SK-N-SH (cell line): Measurements from ENCODE around the gene NGF. TPM values are rescaled to one million over a fixed set of nuclear protein-coding genes. Genes with fewer than 3 reads are reported as not detected.
"Not testable (repeated sequence)": the region's sequence is repeated elsewhere in the genome, so short reads cannot be mapped to it uniquely, and the experiment has no call there.

ENCODE experiments used
- CTCF ChIA-PET: fragments of 300-600, 350-600 bp; formaldehyde crosslinking; extraction: SDS; loops from one replicate; lab custom pipeline; 2021; lab: Yijun Ruan, JAX
- POLR2A ChIA-PET: fragments of 350-600 bp; sonication (Branson Sonifier 250); formaldehyde crosslinking; extraction: SDS; loops from one replicate; lab custom pipeline; 2020; ENCODE audit warnings: antibody characterized with exemption, inconsistent platforms; lab: Yijun Ruan, JAX
- DNase-seq: peaks from one replicate; pipeline ENCODE4 v3.0.0; 2012
- H2AFZ ChIP-seq: fragments of 200-600 bp; sonication (generic); 2 replicates; pipeline ENCODE4 v1.8.1; 2016; ENCODE audit warnings: antibody characterized with exemption, mild to moderate bottlenecking, low read depth
- H3F3A ChIP-seq: fragments of 200-600 bp; sonication (generic); replicated peaks from 2 replicates; pipeline ENCODE3; 2016; ENCODE audit warnings: antibody characterized with exemption, mild to moderate bottlenecking; ENCODE audit not compliant: insufficient read depth
- H3K27ac ChIP-seq, 2 experiments: fragments of 200-500 bp in 1 of 2; fragments of 200-600 bp in 1 of 2; sonication (Bioruptor generic) in 1 of 2; sonication (generic), shearing (Covaris generic) in 1 of 2; 2 replicates each; pipeline versions ENCODE4 v1.5.1 to v1.6.1; 2014 to 2016; ENCODE audit warnings: low read depth in 2 of 2, inconsistent platforms in 1 of 2, low read length in 1 of 2, mild to moderate bottlenecking in 1 of 2, mixed read lengths in 1 of 2
- H3K27me3 ChIP-seq: fragments of 200-600 bp; sonication (generic), shearing (Covaris generic); 2 replicates; pipeline ENCODE4 v1.6.1; 2016; ENCODE audit warnings: mixed run types; ENCODE audit not compliant: insufficient read depth
- H3K36me3 ChIP-seq, 2 experiments: fragments of 200-500 bp in 1 of 2; fragments of 200-600 bp in 1 of 2; sonication (Bioruptor generic) in 1 of 2; sonication (generic) in 1 of 2; replicated peaks in 1 of 2; 2 replicates each; pipeline versions ENCODE3 to v1.5.1; 2014 to 2016; ENCODE audit warnings: low read length in 1 of 2, mild to moderate bottlenecking in 1 of 2; ENCODE audit not compliant: insufficient read depth in 2 of 2, control insufficient read depth in 1 of 2
- H3K4me1 ChIP-seq, 2 experiments: fragments of 200-500 bp in 1 of 2; fragments of 200-600 bp in 1 of 2; sonication (Bioruptor generic) in 1 of 2; sonication (generic), shearing (Covaris generic) in 1 of 2; 2 replicates each; pipeline versions ENCODE4 v1.5.1 to v1.6.1; 2014 to 2016; ENCODE audit warnings: low read depth in 1 of 2, low read length in 1 of 2, mixed run types in 1 of 2; ENCODE audit not compliant: insufficient read depth in 2 of 2, control insufficient read depth in 1 of 2
- H3K4me2 ChIP-seq: fragments of 200-600 bp; sonication (generic), shearing (Covaris generic); 2 replicates; pipeline ENCODE4 v1.6.1; 2017; ENCODE audit warnings: mixed run types
- H3K4me3 ChIP-seq, 2 experiments: fragments of 200-500 bp in 1 of 2; fragments of 200-600 bp in 1 of 2; sonication (Bioruptor generic) in 1 of 2; sonication (generic), shearing (Covaris generic) in 1 of 2; 2 replicates each; pipeline versions ENCODE4 v1.5.1 to v1.8.1; 2014 to 2016; ENCODE audit warnings: low read depth in 2 of 2, inconsistent platforms in 1 of 2, low read length in 1 of 2, mild to moderate bottlenecking in 1 of 2, mixed read lengths in 1 of 2, moderate library complexity in 1 of 2
- H3K79me2 ChIP-seq: fragments of 200-600 bp; sonication (generic); 2 replicates; pipeline ENCODE4 v1.8.1; 2017; ENCODE audit warnings: mild to moderate bottlenecking; ENCODE audit not compliant: insufficient read depth
- H3K9ac ChIP-seq: fragments of 200-600 bp; sonication (generic); 2 replicates; pipeline ENCODE4 v1.6.1; 2017; ENCODE audit warnings: mixed run types
- H3K9me2 ChIP-seq: fragments of 200-600 bp; sonication (generic); 2 replicates; pipeline ENCODE4 v1.6.1; 2017; ENCODE audit warnings: mixed run types
- H3K9me3 ChIP-seq: fragments of 200-600 bp; sonication (generic); 2 replicates; pipeline ENCODE4 v1.6.1; 2017; ENCODE audit warnings: mixed run types, mild to moderate bottlenecking, moderate library complexity
- H4K20me1 ChIP-seq: fragments of 200-600 bp; sonication (generic); 2 replicates; pipeline ENCODE4 v1.6.1; 2017; ENCODE audit warnings: mild to moderate bottlenecking, mixed run types; ENCODE audit not compliant: insufficient read depth
- ELF1 ChIP-seq: IDR thresholded peaks from 2 replicates; pipeline ENCODE4 v1.4.0; 2012
- EP300 ChIP-seq, 2 experiments: IDR thresholded peaks; 2 replicates each; pipeline versions ENCODE4 v1.4.0 to v1.6.1; 2012; ENCODE audit warnings: borderline replicate concordance in 1 of 2, low read depth in 1 of 2, low read length in 1 of 2
- EZH2phosphoT487 ChIP-seq: fragments of 200-600 bp; sonication (generic); IDR thresholded peaks from 2 replicates; pipeline ENCODE4 v1.6.1; 2017; ENCODE audit warnings: low read depth, mixed run types, mild to moderate bottlenecking, antibody characterized with exemption, moderate library complexity, borderline replicate concordance
- FOSL2 ChIP-seq: IDR thresholded peaks from 2 replicates; pipeline ENCODE4 v1.4.0; 2012; ENCODE audit warnings: low read depth, mild to moderate bottlenecking, moderate library complexity, borderline replicate concordance
- FOXJ3 ChIP-seq: sonication (generic); formaldehyde crosslinking; IDR thresholded peaks from 2 replicates; pipeline ENCODE4 v1.5.1; 2020; ENCODE audit warnings: mild to moderate bottlenecking, missing genetic modification reagents
- NFIC ChIP-seq: IDR thresholded peaks from 2 replicates; pipeline ENCODE4 v1.4.0; 2012; ENCODE audit warnings: borderline replicate concordance
- REST ChIP-seq: IDR thresholded peaks from 2 replicates; pipeline ENCODE4 v1.6.1; 2012; ENCODE audit warnings: mild to moderate bottlenecking, low read depth, low read length, moderate library complexity
- TAF1 ChIP-seq: IDR thresholded peaks from 2 replicates; pipeline ENCODE4 v1.6.1; 2012; ENCODE audit warnings: low read depth, mild to moderate bottlenecking, low read length, moderate library complexity, borderline replicate concordance
- TCF12 ChIP-seq: IDR thresholded peaks from 2 replicates; pipeline ENCODE4 v1.4.0; 2012
- TEAD4 ChIP-seq: IDR thresholded peaks from 2 replicates; pipeline ENCODE4 v1.4.0; 2012; ENCODE audit warnings: mild to moderate bottlenecking, borderline replicate concordance; ENCODE audit not compliant: insufficient read depth
- WGBS: methylation state at CpG from one replicate; pipeline ENCODE4 v1.1.6; 2017; ENCODE audit warnings: low lambda C conversion rate; 5-methylcytosine and 5-hydroxymethylcytosine counted together
- polyA plus RNA-seq, 3 experiments: library from polyadenylated mRNA; depleted of rRNA; stranded (reverse); fragments of >200 nt; gene quantifications; 2 replicates each; pipeline ENCODE4 v1.2.3, GENCODE V29; 2012
- TF ChIP-seq, protein P1 (sequence below): fragments of 150-350 bp; IDR thresholded peaks from 2 replicates; pipeline ENCODE4 v1.6.1; 2016; ENCODE audit warnings: mild to moderate bottlenecking, low read depth, low read length

NGF gene
- polyA plus RNA-seq, 1 of the 3 experiments (the other 2 are of a cell fraction): 75.8 TPM

GRCh38 chr1:115360505-115361129, 22.6 kb upstream of the NGF start:
- DNase-seq, POLR2A ChIA-PET, H2AFZ ChIP-seq, H3K36me3 ChIP-seq, H3K9me2 ChIP-seq, H3K4me2 ChIP-seq, H3K79me2 ChIP-seq, H3K9me3 ChIP-seq, H3K27me3 ChIP-seq, CTCF ChIA-PET, H3F3A ChIP-seq, H3K9ac ChIP-seq, H3K4me3 ChIP-seq, H3K27ac ChIP-seq, H4K20me1 ChIP-seq: not testable (repeated sequence)
- peaks cover 10 to 30% of the 10 kb centered on the region in 2 experiments; a peak in 3 of 4 replicates for H3K4me1 ChIP-seq
- 80% methylated on average over 2 of the region's 26 CpGs for WGBS

GRCh38 chr1:115359787-115360452, 21.9 kb upstream of the NGF start:
- WGBS: 94% methylated on average over 10 of the region's 31 CpGs
- H3K9me2 ChIP-seq, DNase-seq: not testable (repeated sequence)

GRCh38 chr1:115356356-115356755, 18.3 kb upstream of the NGF start:
- Histone ChIP-seq H3K9ac (no peak overlapping the region), H3K4me1 (peaks cover 0 to 16% of the 10 kb centered on the region in 2 experiments; a peak in 2 of 4 replicates), H3F3A (no peaks in the 10 kb centered on the region), H3K4me2 (no peak overlapping the region), H4K20me1 (no peaks in the 10 kb centered on the region), H3K36me3 (no peaks in the 10 kb centered on the region), H3K9me3 (no peaks in the 10 kb centered on the region), H3K9me2 (no peaks in the 10 kb centered on the region)
- POLR2A ChIA-PET: no interaction called here
- CTCF ChIA-PET: interaction anchor here (0.9 to 1.7 kb wide), 4 partner anchors 11 to 113 kb away, joined by 3 to 12 read pairs (median 4); no protein-coding TSS in a partner anchor
- TF ChIP-seq, protein P1, sequence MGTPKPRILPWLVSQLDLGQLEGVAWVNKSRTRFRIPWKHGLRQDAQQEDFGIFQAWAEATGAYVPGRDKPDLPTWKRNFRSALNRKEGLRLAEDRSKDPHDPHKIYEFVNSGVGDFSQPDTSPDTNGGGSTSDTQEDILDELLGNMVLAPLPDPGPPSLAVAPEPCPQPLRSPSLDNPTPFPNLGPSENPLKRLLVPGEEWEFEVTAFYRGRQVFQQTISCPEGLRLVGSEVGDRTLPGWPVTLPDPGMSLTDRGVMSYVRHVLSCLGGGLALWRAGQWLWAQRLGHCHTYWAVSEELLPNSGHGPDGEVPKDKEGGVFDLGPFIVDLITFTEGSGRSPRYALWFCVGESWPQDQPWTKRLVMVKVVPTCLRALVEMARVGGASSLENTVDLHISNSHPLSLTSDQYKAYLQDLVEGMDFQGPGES: no peak
- TF ChIP-seq TCF12: no peak
- no peak for TF ChIP-seq FOXJ3 (CRISPR knock-in tag)
- no peak for TF ChIP-seq TAF1
- no peak for TF ChIP-seq TEAD4
- TF ChIP-seq FOSL2: no peak
- no peak for TF ChIP-seq ELF1
- TF ChIP-seq EP300 (IDR thresholded peaks at IDR 0.05; ENCODE audit: borderline replicate concordance in 1 of 2, low read depth in 1 of 2, low read length in 1 of 2): no peak
- TF ChIP-seq REST: no peak
- TF ChIP-seq EZH2phosphoT487: no peak
- no peak for TF ChIP-seq NFIC
- TF ChIP-seq, all 33 proteins: peak for 0
- DNase-seq: peak; percentile 43
- Histone ChIP-seq H3K27me3 (no peaks in the 10 kb centered on the region), H2AFZ (no peak overlapping the region), H3K79me2 (no peaks in the 10 kb centered on the region), H3K4me3 (no peak overlapping the region), H3K27ac (no peak overlapping the region)
- WGBS: 50% methylated on average over 2 of the region's 2 CpGs

More at GRCh38 chr1:115359787-115360452, 21.9 kb upstream of the NGF start:
- H3K36me3 ChIP-seq, H3K9ac ChIP-seq, H3F3A ChIP-seq, H3K27ac ChIP-seq, H3K4me3 ChIP-seq, H3K79me2 ChIP-seq, H2AFZ ChIP-seq, H3K27me3 ChIP-seq, H3K4me2 ChIP-seq, H4K20me1 ChIP-seq, H3K9me3 ChIP-seq, POLR2A ChIA-PET: not testable (repeated sequence)
- H3K4me1 ChIP-seq: peaks cover 8 to 30% of the 10 kb centered on the region in 2 experiments; a peak in 3 of 4 replicates
- CTCF ChIA-PET: interaction anchor here (0.6 to 0.7 kb wide), 2 partner anchors 39 to 223 kb away, joined by 3 read pairs; no protein-coding TSS in a partner anchor
